Glutamatergic neuron (in vitro differentiated cells): ENCODE data around the gene AGL. TPM values are rescaled to one million over a fixed set of nuclear protein-coding genes. Genes with fewer than 3 reads are reported as not detected.

ENCODE experiments used
- DNase-seq: peaks from one replicate; pipeline ENCODE4 v3.0.0; 2022
- H3K27ac Mint-ChIP-seq: one replicate; pipeline ENCODE4 v1.8.0; 2020; ENCODE audit warnings: mild to moderate bottlenecking, mixed read lengths, inconsistent platforms; ENCODE audit not compliant: unreplicated experiment
- H3K27me3 Mint-ChIP-seq: one replicate; pipeline ENCODE4 v1.8.0; 2020; ENCODE audit warnings: mild to moderate bottlenecking, moderate library complexity, mixed read lengths, inconsistent platforms; ENCODE audit not compliant: unreplicated experiment
- H3K36me3 Mint-ChIP-seq: one replicate; pipeline ENCODE4 v1.8.0; 2020; ENCODE audit warnings: mild to moderate bottlenecking, mixed read lengths, inconsistent platforms; ENCODE audit not compliant: unreplicated experiment
- H3K4me1 Mint-ChIP-seq: one replicate; pipeline ENCODE4 v1.8.0; 2020; ENCODE audit warnings: mild to moderate bottlenecking, low read depth, mixed read lengths, inconsistent platforms; ENCODE audit not compliant: unreplicated experiment
- H3K4me3 Mint-ChIP-seq: one replicate; pipeline ENCODE4 v1.8.0; 2020; ENCODE audit warnings: mild to moderate bottlenecking, mixed read lengths, inconsistent platforms; ENCODE audit not compliant: unreplicated experiment
- H3K9me3 Mint-ChIP-seq: one replicate; pipeline ENCODE4 v1.8.0; 2020; ENCODE audit warnings: mild to moderate bottlenecking, moderate library complexity, mixed read lengths, inconsistent platforms; ENCODE audit not compliant: unreplicated experiment
- total RNA-seq: library from RNA; stranded (reverse); fragmentation: NEBNext Ultra II Directional; extraction: Animal tissue kit (Norgen Biotek cat#: 25700); gene quantifications from one replicate; pipeline ENCODE4 v1.2.1, GENCODE V29; 2021; ENCODE audit not compliant: unreplicated experiment
- TF ChIP-seq, protein P1 (sequence below): fragments of 200-600 bp; sonication (generic); IDR thresholded peaks from one replicate; pipeline ENCODE4 v1.5.0; 2021; ENCODE audit not compliant: partially characterized antibody, unreplicated experiment

The AGL gene
- total RNA-seq, 1 donor from 2014 or later: 20.4 TPM

DNA sequence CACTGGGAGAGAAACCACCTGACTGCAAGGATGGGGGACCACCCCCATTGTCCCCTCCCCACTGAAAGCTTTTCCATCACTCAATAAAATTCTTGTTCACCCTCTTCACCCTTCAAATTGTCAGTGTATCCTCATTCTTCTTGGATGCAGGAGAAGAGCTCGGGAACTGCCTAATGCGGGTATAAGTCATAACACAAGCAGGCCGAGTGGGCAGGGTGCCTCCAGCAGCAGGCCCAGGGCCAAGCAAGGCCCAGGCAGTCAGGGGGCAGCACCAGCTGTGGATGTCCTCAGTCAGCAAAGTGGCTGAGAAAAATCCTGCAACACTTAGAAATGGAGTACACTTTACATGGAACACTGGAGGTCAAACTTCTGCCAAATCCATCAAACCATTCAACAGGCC lies 85.9 kb downstream of the AGL start:
- Mint-ChIP-seq H3K27me3 (peaks cover 3% of the 10 kb centered on the region), H3K27ac (no peak overlapping the region), H3K9me3 (no peaks in the 10 kb centered on the region), H3K36me3 (no peaks in the 10 kb centered on the region), H3K4me1 (no peaks in the 10 kb centered on the region), H3K4me3 (no peak overlapping the region)
- DNase-seq: no peak
- TF ChIP-seq, protein P1, sequence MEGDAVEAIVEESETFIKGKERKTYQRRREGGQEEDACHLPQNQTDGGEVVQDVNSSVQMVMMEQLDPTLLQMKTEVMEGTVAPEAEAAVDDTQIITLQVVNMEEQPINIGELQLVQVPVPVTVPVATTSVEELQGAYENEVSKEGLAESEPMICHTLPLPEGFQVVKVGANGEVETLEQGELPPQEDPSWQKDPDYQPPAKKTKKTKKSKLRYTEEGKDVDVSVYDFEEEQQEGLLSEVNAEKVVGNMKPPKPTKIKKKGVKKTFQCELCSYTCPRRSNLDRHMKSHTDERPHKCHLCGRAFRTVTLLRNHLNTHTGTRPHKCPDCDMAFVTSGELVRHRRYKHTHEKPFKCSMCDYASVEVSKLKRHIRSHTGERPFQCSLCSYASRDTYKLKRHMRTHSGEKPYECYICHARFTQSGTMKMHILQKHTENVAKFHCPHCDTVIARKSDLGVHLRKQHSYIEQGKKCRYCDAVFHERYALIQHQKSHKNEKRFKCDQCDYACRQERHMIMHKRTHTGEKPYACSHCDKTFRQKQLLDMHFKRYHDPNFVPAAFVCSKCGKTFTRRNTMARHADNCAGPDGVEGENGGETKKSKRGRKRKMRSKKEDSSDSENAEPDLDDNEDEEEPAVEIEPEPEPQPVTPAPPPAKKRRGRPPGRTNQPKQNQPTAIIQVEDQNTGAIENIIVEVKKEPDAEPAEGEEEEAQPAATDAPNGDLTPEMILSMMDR: no peak

DNA sequence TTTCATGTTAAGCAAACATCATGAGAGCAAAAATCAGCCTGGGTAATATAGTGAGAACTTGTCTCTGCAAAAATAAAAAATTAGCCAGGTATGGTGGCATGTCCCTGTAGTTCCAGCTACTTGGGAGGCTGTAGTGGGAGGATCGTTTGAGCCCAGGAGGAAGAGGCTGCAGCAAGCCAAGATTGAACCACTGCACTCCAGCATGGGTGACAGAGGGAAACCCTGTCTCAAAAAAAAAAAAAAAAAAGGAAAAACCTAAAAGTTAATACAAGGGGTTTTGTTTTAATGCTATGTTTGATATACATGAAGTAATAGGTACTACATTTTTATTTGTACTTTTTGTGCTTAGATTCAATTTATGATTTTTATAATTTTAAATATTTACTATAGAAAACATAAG lies 92.6 kb downstream of the AGL start:
- TF ChIP-seq, protein P1: no peak
- Mint-ChIP-seq H3K9me3 (peaks cover 3% of the 10 kb centered on the region), H3K36me3 (no peaks in the 10 kb centered on the region), H3K27ac (peak overlapping the region; percentile 57), H3K27me3 (peaks cover 1% of the 10 kb centered on the region), H3K4me1 (peaks cover 8% of the 10 kb centered on the region), H3K4me3 (no peak overlapping the region)
- no peak for DNase-seq

GRCh38 chr1:99943223-99943794 lies 93.1 kb downstream of the AGL start:
- Mint-ChIP-seq H3K9me3 (peaks cover 3% of the 10 kb centered on the region), H3K4me3 (no peak overlapping the region), H3K27me3 (peaks cover 1% of the 10 kb centered on the region), H3K36me3 (no peaks in the 10 kb centered on the region), H3K27ac (peak overlapping the region; percentile 57), H3K4me1 (peaks cover 8% of the 10 kb centered on the region)
- TF ChIP-seq, protein P1: no peak
- DNase-seq: no peak

- Mint-ChIP-seq H3K27ac (no peak overlapping the region), H3K27me3 (peaks cover 1% of the 10 kb centered on the region), H3K36me3 (no peaks in the 10 kb centered on the region), H3K9me3 (peaks cover 3% of the 10 kb centered on the region), H3K4me1 (peaks cover 8% of the 10 kb centered on the region), H3K4me3 (no peak overlapping the region)
- TF ChIP-seq, protein P1: no peak
- no peak for DNase-seq
Observed at GRCh38 chr1:99944192-99944591, 94.0 kb downstream of the AGL start.

DNA sequence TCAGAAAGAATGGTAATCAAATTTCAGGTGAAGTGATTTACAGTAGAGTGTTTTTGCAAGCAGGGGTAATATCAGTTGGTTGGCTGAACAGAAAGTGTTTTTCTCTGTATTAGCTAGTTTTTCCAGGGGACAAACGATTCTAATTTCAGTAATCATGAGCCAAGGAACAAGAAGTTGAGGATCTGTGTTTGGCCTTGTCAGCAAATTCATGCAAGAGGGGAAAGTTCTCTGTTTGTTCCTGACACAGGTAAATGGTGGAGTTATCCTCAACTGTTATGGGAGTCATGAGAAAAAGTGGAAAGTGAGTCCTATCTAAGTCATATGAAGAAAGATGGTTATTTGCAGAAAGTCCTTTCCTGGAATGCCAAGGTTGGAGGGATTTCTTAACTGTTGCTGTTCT lies 95.0 kb downstream of the AGL start:
- no peak overlapping the region for H3K27ac Mint-ChIP-seq
- peaks cover 1% of the 10 kb centered on the region for H3K27me3 Mint-ChIP-seq
- H3K4me1 Mint-ChIP-seq: peaks cover 8% of the 10 kb centered on the region
- H3K4me3 Mint-ChIP-seq: no peak overlapping the region
- no peak for DNase-seq
- peaks cover 3% of the 10 kb centered on the region for H3K9me3 Mint-ChIP-seq
- H3K36me3 Mint-ChIP-seq: no peaks in the 10 kb centered on the region
- TF ChIP-seq, protein P1: no peak
